ENCODE measurements around the gene PARD3B.

GRCh38 chr2:205475416-205475768 is 930.1 kb downstream of the PARD3B start:
- TF ChIP-seq RAD21 (IDR thresholded peaks at IDR 0.05; ENCODE audit: low read depth) (no peak), TCF7L2 (IDR thresholded peaks at IDR 0.05; ENCODE audit: borderline replicate concordance, extremely low read depth, insufficient read depth, insufficient read length) (no peak), POLR2AphosphoS5 (IDR thresholded peaks at IDR 0.05; ENCODE audit: low read depth, low read length) (no peak), POLR2A (IDR thresholded peaks at IDR 0.05; ENCODE audit: borderline replicate concordance, extremely low read depth, insufficient read depth, insufficient read length) (no peak), MAX (IDR thresholded peaks at IDR 0.05) (no peak), EGR1 (IDR thresholded peaks at IDR 0.05; ENCODE audit: low read depth) (no peak), EZH2 (IDR thresholded peaks at IDR 0.05) (no peak), ELF1 (IDR thresholded peaks at IDR 0.05; ENCODE audit: borderline replicate concordance, low read depth) (no peak), YY1 (IDR thresholded peaks at IDR 0.05; ENCODE audit: extremely low read depth, insufficient replicate concordance, low read depth, low read length) (no peak), EZH2phosphoT487 (IDR thresholded peaks at IDR 0.05; ENCODE audit: borderline replicate concordance) (no peak)
- TF ChIP-seq, protein P1, sequence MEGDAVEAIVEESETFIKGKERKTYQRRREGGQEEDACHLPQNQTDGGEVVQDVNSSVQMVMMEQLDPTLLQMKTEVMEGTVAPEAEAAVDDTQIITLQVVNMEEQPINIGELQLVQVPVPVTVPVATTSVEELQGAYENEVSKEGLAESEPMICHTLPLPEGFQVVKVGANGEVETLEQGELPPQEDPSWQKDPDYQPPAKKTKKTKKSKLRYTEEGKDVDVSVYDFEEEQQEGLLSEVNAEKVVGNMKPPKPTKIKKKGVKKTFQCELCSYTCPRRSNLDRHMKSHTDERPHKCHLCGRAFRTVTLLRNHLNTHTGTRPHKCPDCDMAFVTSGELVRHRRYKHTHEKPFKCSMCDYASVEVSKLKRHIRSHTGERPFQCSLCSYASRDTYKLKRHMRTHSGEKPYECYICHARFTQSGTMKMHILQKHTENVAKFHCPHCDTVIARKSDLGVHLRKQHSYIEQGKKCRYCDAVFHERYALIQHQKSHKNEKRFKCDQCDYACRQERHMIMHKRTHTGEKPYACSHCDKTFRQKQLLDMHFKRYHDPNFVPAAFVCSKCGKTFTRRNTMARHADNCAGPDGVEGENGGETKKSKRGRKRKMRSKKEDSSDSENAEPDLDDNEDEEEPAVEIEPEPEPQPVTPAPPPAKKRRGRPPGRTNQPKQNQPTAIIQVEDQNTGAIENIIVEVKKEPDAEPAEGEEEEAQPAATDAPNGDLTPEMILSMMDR (IDR thresholded peaks at IDR 0.05 in 2 of 3, conservative IDR thresholded peaks at IDR 0.05 in 1 of 3; ENCODE audit: borderline replicate concordance in 1 of 3, insufficient read depth in 1 of 3, low read depth in 2 of 3, low read length in 2 of 3): no peak
- TF ChIP-seq, protein P2, sequence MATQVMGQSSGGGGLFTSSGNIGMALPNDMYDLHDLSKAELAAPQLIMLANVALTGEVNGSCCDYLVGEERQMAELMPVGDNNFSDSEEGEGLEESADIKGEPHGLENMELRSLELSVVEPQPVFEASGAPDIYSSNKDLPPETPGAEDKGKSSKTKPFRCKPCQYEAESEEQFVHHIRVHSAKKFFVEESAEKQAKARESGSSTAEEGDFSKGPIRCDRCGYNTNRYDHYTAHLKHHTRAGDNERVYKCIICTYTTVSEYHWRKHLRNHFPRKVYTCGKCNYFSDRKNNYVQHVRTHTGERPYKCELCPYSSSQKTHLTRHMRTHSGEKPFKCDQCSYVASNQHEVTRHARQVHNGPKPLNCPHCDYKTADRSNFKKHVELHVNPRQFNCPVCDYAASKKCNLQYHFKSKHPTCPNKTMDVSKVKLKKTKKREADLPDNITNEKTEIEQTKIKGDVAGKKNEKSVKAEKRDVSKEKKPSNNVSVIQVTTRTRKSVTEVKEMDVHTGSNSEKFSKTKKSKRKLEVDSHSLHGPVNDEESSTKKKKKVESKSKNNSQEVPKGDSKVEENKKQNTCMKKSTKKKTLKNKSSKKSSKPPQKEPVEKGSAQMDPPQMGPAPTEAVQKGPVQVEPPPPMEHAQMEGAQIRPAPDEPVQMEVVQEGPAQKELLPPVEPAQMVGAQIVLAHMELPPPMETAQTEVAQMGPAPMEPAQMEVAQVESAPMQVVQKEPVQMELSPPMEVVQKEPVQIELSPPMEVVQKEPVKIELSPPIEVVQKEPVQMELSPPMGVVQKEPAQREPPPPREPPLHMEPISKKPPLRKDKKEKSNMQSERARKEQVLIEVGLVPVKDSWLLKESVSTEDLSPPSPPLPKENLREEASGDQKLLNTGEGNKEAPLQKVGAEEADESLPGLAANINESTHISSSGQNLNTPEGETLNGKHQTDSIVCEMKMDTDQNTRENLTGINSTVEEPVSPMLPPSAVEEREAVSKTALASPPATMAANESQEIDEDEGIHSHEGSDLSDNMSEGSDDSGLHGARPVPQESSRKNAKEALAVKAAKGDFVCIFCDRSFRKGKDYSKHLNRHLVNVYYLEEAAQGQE (IDR thresholded peaks at IDR 0.05; ENCODE audit: low read depth): no peak
